Globus pallidus (tissue), 1 donor: ENCODE measurements around the gene LRRC75A.
"Not testable (repeated sequence)": the region's sequence is repeated elsewhere in the genome, so short reads cannot be mapped to it uniquely, and the experiment has no call there.

ENCODE experiments used
- DNase-seq: peaks from one replicate; pipeline ENCODE4 v3.0.0-alpha.2; 2015; ENCODE audit warnings: low spot score

Gene LRRC75A

DNA sequence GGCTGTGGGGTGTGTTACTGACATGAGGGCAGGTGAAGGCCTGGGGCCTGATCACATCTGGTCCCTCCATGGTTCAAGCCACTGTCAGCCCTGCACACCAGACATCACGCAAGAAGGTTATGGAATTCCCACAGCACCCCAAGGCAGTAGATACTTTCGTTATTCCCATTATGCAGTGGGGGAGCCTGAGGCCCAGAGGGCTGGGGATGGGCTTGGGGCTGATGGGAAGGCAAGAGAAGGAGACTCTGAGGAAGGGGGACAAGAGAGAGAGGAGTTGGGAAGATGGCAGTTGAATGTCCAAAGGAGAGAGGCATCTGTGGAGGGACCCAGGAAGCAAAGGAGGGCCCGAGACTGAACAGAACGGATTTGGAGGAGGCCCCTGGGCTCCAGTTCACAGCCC lies 42.0 kb downstream of the LRRC75A start:
- no peak for DNase-seq

DNA sequence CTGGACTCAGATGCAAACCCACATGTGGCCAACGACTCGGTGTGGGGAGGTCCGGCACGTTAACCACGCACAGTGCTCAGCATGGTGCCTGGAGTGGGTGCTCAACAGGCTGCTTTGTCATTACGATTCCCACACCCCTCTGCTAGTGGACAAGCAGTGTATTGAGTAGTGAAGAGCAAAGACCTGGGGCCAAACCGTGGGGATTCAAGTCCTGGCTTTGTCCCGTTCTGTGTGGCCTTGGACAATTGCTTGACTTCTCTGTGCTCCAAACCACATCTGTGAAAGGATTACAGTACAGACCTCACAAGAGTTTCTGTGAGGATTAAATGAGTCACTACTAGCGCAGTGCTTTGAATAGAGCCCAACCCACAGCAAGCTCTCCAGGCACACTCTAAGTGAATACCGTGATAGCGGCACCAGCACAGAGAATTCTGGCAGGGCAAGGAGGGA lies 42.8 kb downstream of the LRRC75A start:
- no peak for DNase-seq

DNA sequence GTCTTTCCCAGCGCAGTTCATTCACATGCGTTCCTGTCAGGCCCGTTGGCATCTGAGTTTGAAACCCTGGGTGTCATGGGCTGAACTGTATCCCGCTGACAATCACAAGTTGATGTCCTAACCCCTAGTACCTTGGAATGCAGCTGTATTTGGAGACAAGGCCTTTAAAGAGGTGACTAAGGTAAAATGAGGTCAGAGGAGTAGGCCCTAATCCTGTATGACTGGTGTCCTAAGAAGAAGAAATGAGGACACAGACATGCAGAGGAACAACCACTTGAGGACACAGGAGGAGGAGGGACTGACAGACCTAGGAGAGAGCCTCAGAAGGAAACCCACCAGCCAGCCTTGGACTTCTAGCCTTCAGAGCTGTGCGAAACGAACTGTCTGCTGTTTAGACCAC lies 43.5 kb downstream of the LRRC75A start:
- no peak for DNase-seq

DNA sequence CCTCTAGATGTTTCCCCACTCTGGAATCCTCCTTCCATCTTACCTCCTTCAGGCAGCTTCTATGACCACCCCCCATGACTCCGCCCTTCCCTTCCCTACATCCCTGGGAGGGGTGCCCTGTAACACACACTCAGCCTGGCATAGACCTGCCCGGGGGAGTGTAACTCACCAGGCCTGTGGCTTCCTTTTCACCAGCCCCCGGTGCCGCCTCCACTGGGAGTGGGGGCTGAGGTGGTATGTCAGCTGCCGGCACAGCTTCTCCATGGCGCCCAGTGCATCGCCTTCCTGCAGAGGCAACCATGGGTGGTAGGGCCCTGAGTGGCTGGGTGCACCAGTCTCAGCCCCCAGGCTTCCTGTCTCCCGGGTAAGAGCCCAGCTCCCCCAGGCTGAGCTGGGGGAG lies 44.3 kb downstream of the LRRC75A start:
- no peak for DNase-seq

- DNase-seq, result no peak
Observed at GRCh38 chr17:16446338-16446983, 45.5 kb downstream of the LRRC75A start.

DNA sequence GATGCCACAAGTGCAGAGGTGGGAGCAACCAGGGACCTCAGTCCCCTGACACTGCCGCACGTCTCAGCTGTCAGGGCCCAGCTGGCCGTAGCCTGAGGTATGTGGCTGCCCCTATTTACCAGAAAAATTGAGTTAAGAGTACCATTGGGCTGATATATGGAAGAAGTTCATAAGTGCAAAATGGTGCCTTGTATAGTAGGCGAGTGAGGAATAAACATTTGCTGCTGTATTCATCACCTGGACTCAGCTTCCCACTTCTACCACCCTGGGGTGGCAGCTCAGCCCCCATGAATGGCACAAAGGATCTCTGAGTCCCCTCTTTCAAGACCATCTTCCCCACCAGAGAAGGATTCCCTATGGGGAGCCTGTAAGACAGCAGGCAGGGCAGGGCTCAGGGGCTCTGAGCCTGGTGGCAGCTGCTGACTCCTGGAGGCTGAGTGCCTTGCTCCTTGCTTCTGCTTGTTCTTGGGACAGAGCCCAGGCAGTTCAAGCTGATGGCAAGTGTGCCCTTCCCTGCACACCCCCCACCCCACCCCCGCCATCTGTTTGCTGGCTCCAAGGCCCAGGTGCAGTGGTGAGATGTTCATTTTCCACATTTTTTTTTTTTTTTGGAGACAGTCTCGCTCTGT lies 47.6 kb downstream of the LRRC75A start:
- DNase-seq, result no peak

- no peak for DNase-seq
Observed at GRCh38 chr17:16443511-16444257, 48.3 kb downstream of the LRRC75A start.

DNA sequence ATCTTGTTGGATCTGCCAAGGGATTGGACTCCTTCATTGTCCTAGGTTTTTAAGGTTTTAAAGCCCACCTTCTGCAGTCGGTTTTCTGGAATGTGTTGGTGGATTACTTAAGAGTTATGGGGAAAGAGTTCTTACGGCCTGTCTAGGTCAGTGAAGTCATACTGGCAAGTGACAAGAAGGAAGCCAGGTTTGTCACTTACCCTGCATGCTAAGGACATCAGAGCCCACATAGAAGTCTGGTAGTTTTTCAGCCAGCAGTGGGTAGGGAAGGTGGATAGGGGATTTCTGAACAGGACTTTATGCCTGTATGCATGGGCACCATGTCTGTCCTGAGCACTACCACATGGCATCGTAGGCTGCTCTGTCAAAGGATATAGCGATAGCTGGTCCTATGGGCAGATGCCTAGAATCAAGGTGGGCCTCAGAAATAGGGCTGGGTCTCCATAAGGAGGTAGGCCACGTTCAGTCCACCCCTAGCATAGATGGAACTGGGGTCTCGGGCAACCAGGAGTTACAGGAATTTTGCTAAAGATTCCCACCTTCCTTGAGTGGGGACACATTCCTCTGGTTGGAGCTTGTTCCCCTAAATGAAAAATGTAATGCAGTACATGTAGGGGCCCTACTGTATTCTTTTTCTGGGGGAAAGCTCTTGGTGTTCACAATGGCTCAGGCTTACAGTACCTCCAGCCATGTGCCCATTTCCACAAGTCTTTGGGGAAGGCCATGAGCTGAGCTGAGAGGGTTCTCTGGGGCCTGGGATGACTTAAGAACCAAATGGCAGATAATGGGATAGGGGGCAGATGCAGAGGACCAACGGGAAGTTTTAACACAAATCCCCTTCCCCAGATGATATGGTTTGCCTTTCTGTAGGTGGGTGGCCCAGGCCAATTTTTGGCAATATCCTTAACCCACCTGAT lies 49.1 kb downstream of the LRRC75A start:
- no peak for DNase-seq

DNA sequence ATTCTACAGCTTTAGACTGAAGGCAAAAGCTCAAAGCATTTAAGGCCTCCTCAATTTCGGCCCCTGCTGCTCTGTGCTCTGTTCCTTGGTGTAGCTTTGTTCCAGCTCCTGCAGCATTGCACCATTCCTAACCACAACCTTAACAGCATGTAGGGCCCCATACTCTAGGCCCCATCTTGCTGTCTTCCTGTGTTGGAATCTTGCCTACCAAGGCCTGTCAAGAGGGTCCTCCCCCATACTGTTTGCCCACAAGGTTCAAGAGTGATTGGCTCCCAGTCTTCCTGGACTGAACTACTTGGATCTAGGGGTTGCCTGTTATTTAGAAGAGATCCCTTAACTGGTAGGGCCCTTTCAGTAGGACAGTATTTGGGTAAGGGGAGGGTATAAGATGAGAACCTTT lies 49.9 kb downstream of the LRRC75A start:
- DNase-seq, result no peak

DNA sequence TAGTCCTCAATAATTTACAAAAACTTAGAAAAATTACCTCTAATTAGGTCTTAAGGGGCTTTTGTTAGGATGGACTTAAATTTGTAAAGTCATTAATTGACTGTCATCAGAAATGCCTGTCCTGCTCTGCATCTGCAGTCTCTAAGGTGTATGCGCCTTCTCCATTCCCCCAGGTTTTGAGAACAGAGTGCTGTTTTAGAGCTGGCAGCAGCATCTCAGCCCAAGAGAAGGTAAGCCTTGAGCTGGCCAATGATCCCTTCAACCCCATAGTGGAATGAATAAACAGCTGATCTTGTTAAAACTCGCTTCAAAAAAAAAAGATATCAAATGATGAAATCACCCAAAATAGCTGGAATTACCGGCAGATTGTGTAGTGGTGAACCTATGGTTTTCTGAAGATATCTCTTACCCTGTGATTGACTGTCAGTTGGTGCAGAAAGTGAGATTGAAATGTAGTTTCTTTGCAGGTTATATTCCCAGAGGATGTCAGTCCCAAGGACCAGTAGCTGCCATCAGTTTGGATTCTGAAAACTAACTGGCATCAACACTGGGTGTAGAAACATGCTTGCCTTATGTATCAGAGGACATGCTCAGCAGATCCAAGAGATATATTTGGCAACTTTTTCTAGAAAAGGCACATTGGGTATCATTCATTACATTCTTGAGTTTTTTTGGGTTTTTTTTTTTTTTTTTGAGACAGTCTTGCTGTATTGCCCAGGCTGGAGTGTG lies 50.9 kb downstream of the LRRC75A start:
- DNase-seq, result no peak

DNA sequence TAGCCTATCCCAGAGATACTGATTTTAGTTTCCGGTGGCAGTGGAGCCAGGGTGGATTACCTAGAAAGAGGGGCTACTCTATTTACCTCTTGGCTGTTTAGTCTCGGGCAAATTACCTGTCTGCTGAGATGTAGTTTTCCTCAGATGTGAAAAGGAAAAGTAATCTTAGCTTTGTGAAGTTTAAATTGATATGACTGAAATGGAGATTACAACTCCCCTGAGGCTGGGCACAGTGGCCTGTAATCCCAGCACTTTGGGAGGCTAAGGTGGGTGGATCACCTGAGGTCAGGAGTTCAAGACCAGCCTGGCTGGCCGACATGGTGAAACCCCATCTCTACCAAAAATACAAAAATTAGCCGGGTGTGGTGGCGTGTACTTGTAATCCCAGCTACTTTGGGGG lies 51.6 kb downstream of the LRRC75A start:
- DNase-seq, result not testable (repeated sequence)

DNA sequence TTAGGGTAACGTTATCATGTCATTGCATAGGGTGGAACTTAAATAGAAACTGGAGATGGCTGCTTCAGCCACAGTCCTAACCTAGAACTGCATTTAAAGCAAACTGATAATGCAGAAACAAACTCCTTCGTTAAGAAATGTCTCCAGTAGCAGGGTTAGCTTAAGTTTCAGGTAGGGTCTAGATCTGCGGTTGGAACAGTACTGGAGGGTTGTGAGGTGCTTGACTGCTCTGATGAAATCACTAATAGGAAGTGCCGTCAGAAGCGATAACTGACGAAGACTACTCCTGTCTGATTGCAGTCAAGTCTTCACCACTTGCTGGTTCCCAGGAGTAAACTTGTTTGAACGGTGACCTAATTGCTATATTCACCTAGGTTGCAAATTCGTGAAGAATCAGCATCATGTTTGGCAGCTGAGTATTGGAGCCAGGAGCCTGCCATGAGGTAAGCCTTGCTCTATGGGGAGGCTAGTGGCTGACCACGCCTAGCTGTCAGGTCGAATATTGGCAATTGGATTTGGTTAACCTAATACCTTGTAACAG lies 52.1 kb downstream of the LRRC75A start:
- DNase-seq, result no peak

- DNase-seq, result no peak
Observed at GRCh38 chr17:16439303-16439791, 52.6 kb downstream of the LRRC75A start.

DNA sequence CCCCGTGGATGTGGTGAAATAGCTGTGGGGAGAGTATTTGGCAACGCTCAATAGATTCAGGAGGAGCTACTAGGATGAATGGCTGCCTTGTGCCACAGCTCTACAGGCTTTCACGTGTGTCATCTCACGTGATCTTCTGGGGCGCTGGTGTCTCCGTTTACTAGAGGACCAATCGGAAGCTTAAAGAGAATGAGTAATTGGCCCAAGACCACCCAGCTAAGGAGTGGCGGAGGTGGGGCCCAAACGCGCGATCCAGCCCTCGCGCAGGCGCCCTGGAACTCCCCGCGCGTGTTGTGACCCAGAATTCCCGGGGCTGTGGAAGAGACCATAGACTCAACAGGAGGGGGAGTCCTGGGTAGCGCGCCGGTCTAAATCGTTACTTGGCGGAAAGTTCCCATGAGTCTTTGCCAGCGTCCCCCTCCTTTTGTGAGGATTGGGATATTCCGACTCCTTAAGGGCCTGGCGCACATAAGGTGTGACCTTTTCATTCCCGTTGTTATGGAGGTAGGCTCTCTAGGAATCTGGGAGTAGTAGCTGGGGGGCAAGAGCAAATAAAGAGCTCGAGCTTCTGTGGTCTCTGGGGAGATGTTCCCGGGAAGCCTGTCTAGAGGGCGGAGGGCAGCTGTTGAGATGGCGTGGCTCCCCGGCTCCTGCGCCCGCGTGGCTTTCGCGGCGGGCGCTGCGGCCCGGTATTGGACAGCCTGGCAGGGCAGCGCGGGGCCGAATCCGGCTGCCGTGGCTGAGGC lies 53.3 kb downstream of the LRRC75A start:
- DNase-seq, result peak; percentile 99

GRCh38 chr17:16438173-16438556 lies 53.8 kb downstream of the LRRC75A start:
- no peak for DNase-seq

DNA sequence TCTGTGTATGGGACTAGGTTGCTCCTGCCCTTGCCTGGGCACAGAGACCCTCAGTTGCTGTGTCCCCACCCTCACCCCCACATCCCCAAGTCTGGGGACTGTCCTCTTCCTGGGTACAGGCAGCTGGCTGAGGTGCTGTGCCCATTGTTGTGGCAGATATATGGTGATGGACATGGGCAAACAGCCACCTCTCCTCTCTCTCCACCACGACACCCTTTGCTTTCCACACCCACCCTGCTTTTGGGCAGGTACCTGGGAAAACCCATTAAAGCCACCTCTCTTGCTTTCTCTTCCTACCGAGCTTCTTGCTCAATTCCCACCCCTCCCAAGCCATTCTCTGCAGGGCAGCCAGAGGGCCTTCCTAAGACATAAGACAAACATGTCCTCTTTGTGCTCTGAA lies 54.9 kb downstream of the LRRC75A start:
- DNase-seq, result no peak

GRCh38 chr17:16435925-16436886 lies 55.8 kb downstream of the LRRC75A start:
- DNase-seq, result no peak

DNA sequence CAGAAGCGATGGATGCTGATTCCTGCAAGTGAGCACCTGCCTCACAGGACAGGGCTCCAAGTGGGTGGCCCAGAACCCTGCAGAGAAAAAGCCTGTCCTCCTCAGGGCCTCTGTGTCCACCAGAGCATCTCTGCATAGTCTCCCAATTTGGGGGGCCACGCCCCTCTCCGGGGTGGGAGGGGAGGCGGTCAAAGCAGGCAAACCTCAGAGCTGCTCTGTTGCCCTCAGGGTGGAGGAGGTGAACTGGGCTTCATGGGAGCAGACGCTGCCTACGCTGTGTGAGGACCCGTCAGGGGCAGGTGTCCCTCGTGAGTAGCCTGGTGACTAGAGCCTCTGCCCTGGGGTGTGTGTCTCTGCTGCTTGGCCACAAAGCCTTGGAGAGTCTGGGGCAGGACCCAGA lies 57.3 kb downstream of the LRRC75A start:
- DNase-seq, result no peak

DNA sequence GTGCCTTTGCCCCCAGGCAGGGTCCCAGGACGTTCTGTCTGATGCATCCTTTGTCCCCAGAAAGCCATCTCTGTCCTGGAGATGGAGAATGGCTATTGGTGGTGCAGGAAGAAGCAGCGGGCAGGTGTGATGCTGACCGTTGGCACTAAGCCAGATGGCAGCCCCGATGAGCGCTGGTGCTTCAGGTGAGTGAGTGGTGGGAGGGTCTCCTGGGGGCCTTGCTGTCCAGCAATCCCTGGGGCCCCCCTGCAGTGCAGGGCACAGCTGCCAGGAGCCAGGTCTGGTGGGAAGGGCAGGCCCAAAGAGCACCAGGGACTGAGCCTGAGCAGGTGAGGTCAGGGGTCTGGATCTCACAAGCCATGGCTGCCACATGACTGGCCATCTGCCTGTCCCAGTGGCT lies 58.5 kb downstream of the LRRC75A start:
- DNase-seq, result no peak
